NCI-H1436 (cell line): ENCODE data around the gene ALDH3B2.
"Not testable (repeated sequence)": the region's sequence is repeated elsewhere in the genome, so short reads cannot be mapped to it uniquely, and the experiment has no call there.

Experiments used
- DNase-seq: peaks from one replicate; lab custom pipeline; 2025; lab: John Stamatoyannopoulos, UW

Gene ALDH3B2

GRCh38 chr11:67642173-67643120 is 32.0 kb downstream of the ALDH3B2 start:
- no peak for DNase-seq

GRCh38 chr11:67641338-67642172 is 32.9 kb downstream of the ALDH3B2 start:
- DNase-seq: no peak

- no peak for DNase-seq
Measured at GRCh38 chr11:67640758-67641337, 33.6 kb downstream of the ALDH3B2 start.

GRCh38 chr11:67640021-67640757 is 34.2 kb downstream of the ALDH3B2 start:
- no peak for DNase-seq

GRCh38 chr11:67639438-67639859 is 35.0 kb downstream of the ALDH3B2 start, which contains the start of gene TBX10:
Gene TBX10 (minus strand): TSS chr11:67639763. CDS start chr11:67639472, 291 bp downstream.
- no peak for DNase-seq

- DNase-seq: no peak
Measured at GRCh38 chr11:67638535-67639437, 35.6 kb downstream of the ALDH3B2 start.

GRCh38 chr11:67637441-67637840 is 37.0 kb downstream of the ALDH3B2 start:
- not testable (repeated sequence) for DNase-seq

- DNase-seq: no peak
Measured at GRCh38 chr11:67636962-67637361, 37.5 kb downstream of the ALDH3B2 start.

- no peak for DNase-seq
Measured at GRCh38 chr11:67635231-67635521, 39.2 kb downstream of the ALDH3B2 start.

GRCh38 chr11:67634366-67635230 is 39.8 kb downstream of the ALDH3B2 start:
- DNase-seq: no peak

- no peak for DNase-seq
Measured at GRCh38 chr11:67633758-67634365, 40.6 kb downstream of the ALDH3B2 start.

GRCh38 chr11:67632982-67633755 is 41.3 kb downstream of the ALDH3B2 start:
- no peak for DNase-seq

- DNase-seq: no peak
Measured at GRCh38 chr11:67632175-67632981, 42.0 kb downstream of the ALDH3B2 start.

- DNase-seq: no peak
Measured at GRCh38 chr11:67631853-67632174, 42.6 kb downstream of the ALDH3B2 start.

- no peak for DNase-seq
Measured at GRCh38 chr11:67631411-67631810, 43.0 kb downstream of the ALDH3B2 start.

GRCh38 chr11:67630943-67631331 is 43.5 kb downstream of the ALDH3B2 start:
- DNase-seq: no peak

- peak; percentile 97 for DNase-seq
Measured at GRCh38 chr11:67630228-67630942, 44.0 kb downstream of the ALDH3B2 start.
